ENCODE results near the gene IL32.

IL32 gene

GRCh38 chr16:3065069-3065741 lies at the start of gene IL32:
TSS of gene IL32 (plus strand) at chr16:3065640. CDS start at chr16:3065812, 172 bp downstream.
- intact Hi-C loops (cut with DNase I), result no loop called here
- peak in 1 of 10 donors; percentile 59 for DNase-seq

- intact Hi-C loops (cut with DNase I), result no loop called here
- DNase-seq, result no peak
Measured at GRCh38 chr16:3015865-3016521, 49.4 kb upstream of the IL32 start.

GRCh38 chr16:3017344-3017743 lies 48.1 kb upstream of the IL32 start:
- no peak for DNase-seq
- intact Hi-C loops (cut with DNase I), result no loop called here

- DNase-seq, result no peak
- intact Hi-C loops (cut with DNase I), result no loop called here
Measured at GRCh38 chr16:3017794-3018506, 47.5 kb upstream of the IL32 start, which contains the start of gene CLDN6. TSS of gene CLDN6 (minus strand) at chr16:3018183. CDS start at chr16:3016021, 2,162 bp downstream.

- intact Hi-C loops (cut with DNase I), result loop anchor here (2.0 kb wide), 1 partner anchor 15 kb away; no protein-coding TSS in a partner anchor
- DNase-seq, result no peak
Measured at GRCh38 chr16:3019594-3020246, 45.7 kb upstream of the IL32 start.

- intact Hi-C loops (cut with DNase I), result loop anchor here (2.0 kb wide), 1 partner anchor 15 kb away; no protein-coding TSS in a partner anchor
- DNase-seq, result peak in 3 of 10 donors; percentile 22 to 89 (median 61)
Measured at GRCh38 chr16:3020247-3020603, 45.2 kb upstream of the IL32 start, which contains the start of gene TNFRSF12A. TSS of gene TNFRSF12A (plus strand) at chr16:3020368. CDS start at chr16:3020398, 30 bp downstream.

GRCh38 chr16:3020604-3021448 lies 44.6 kb upstream of the IL32 start:
- DNase-seq, result peak in 5 of 10 donors; percentile 9 to 91 (median 60)
- intact Hi-C loops (cut with DNase I), result loop anchor here (2.0 kb wide), 1 partner anchor 16 kb away; no protein-coding TSS in a partner anchor

GRCh38 chr16:3021449-3022207 lies 43.8 kb upstream of the IL32 start:
- intact Hi-C loops (cut with DNase I), result loop anchor here (2.0 kb wide), 1 partner anchor 17 kb away; no protein-coding TSS in a partner anchor
- peak in 4 of 10 donors; percentile 6 to 90 (median 29) for DNase-seq

- intact Hi-C loops (cut with DNase I), result no loop called here
- DNase-seq, result peak in 9 of 10 donors; percentile 55 to 98 (median 76)
Measured at GRCh38 chr16:3022208-3022683, 43.2 kb upstream of the IL32 start.

GRCh38 chr16:3022684-3023414 lies 42.6 kb upstream of the IL32 start:
- intact Hi-C loops (cut with DNase I), result no loop called here
- DNase-seq, result peak in 1 of 10 donors; percentile 64

- intact Hi-C loops (cut with DNase I), result no loop called here
- DNase-seq, result peak in 6 of 10 donors; percentile 35 to 91 (median 50)
Measured at GRCh38 chr16:3023415-3023668, 42.1 kb upstream of the IL32 start.

GRCh38 chr16:3023669-3024478 lies 41.6 kb upstream of the IL32 start, which contains the start of the genes HCFC1R1 and THOC6:
TSS of gene HCFC1R1 (minus strand) at chr16:3023942. CDS start at chr16:3023941, 1 bp downstream.
TSS of gene THOC6 (plus strand) at chr16:3024035. CDS start at chr16:3024327, 292 bp downstream.
- intact Hi-C loops (cut with DNase I), result no loop called here
- DNase-seq, result peak; percentile 95 to 100 (median 98)

- intact Hi-C loops (cut with DNase I), result no loop called here
- DNase-seq, result no peak
Measured at GRCh38 chr16:3025032-3026002, 40.1 kb upstream of the IL32 start.

GRCh38 chr16:3026003-3026378 lies 39.4 kb upstream of the IL32 start:
- intact Hi-C loops (cut with DNase I), result no loop called here
- DNase-seq, result no peak

- intact Hi-C loops (cut with DNase I), result no loop called here
- DNase-seq, result peak in 1 of 10 donors; percentile 63
Measured at GRCh38 chr16:3026609-3027488, 38.6 kb upstream of the IL32 start.

All from posterior cingulate gyrus (tissue), 11 donors.